GM10248 (cell line): ENCODE results near the gene CD6.

Experiments
- CTCF ChIA-PET: fragments of 300-600 bp; sonication (Branson Sonifier 250); formaldehyde crosslinking; extraction: SDS; loops from one replicate; lab custom pipeline; 2021; ENCODE audit warnings: antibody characterized with exemption; lab: Yijun Ruan, JAX
- POLR2A ChIA-PET: fragments of 350-650 bp; sonication (Branson Sonifier 250); formaldehyde crosslinking; extraction: SDS; loops from one replicate; lab custom pipeline; 2020; ENCODE audit warnings: antibody characterized with exemption; lab: Yijun Ruan, JAX
- DNase-seq: peaks from one replicate; pipeline ENCODE4 v3.0.0; 2012; ENCODE audit errors: extremely low spot score
- TF ChIP-seq, protein P1 (sequence below): IDR thresholded peaks from 2 replicates; pipeline ENCODE4 v1.5.1; 2012; ENCODE audit warnings: mild to moderate bottlenecking, low read depth; ENCODE audit errors: extremely low read depth, missing control alignments, control extremely low read depth

CD6 gene

DNA sequence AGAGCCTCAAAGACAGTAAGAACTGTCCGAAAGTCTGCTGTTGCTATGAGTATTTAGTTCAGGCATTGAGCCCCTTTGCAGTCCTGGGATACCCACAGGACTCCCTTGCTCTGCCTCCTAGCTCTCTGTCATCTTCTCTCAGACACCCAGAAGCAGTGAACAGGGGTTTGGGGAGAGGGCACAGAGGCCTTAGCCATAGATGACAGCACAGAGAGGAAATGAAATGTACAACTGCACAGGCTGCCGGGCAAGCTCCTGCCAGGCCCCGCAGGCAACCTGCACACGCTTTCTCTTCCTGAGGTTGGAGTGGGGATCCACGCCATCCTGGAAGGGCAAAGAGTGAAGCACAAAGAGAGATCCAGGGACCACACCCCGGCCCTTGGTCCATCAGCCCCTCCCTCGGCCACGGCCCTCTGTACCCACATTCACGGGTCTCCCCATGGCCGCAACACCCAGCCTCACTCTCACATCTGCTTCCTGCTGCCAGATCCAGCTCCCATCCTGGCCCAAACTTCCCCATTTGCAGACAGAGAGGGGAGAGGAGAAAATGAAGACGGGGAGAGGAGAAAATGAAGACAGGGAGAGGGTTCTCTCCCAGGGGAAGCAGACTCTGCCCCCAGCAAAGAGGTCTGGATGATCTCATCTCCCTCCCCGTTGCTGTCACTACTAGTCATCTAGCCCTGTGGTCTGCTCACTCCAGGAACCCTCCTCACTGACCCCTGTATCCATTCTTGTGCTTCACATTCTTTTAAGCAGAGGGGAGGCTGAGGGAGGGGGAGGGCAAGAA, 40.7 kb downstream of the CD6 start:
- TF ChIP-seq, protein P1, sequence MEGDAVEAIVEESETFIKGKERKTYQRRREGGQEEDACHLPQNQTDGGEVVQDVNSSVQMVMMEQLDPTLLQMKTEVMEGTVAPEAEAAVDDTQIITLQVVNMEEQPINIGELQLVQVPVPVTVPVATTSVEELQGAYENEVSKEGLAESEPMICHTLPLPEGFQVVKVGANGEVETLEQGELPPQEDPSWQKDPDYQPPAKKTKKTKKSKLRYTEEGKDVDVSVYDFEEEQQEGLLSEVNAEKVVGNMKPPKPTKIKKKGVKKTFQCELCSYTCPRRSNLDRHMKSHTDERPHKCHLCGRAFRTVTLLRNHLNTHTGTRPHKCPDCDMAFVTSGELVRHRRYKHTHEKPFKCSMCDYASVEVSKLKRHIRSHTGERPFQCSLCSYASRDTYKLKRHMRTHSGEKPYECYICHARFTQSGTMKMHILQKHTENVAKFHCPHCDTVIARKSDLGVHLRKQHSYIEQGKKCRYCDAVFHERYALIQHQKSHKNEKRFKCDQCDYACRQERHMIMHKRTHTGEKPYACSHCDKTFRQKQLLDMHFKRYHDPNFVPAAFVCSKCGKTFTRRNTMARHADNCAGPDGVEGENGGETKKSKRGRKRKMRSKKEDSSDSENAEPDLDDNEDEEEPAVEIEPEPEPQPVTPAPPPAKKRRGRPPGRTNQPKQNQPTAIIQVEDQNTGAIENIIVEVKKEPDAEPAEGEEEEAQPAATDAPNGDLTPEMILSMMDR, result no peak
- POLR2A ChIA-PET, result no interaction called here
- no peak for DNase-seq
- CTCF ChIA-PET, result interaction anchor here (1.5 to 1.7 kb wide), 2 partner anchors 11 to 42 kb away, joined by 4 to 5 read pairs; no protein-coding TSS in a partner anchor

DNA sequence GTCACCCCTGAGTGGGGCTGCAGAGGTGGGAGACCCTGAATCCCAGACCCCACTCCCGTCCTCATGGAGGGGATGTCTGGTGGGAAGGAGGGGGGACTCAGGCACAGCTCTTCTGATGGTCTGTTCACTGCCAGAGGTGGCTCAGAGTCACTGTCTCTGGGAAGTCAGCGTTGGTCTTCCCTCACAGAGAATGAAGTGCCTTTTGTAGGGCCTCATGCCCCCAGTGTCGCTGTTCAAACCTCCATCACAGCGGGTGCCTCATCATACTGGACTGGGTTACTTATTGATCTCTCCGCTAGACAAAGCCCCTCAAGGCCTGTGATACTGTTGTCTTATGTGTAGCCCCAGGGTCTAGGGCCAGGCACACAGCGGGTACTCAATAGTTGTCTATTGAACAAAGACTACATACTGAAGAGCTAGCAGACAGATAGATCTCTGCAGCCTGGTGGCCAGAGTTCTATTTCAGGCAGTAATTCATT, 41.3 kb downstream of the CD6 start:
- TF ChIP-seq, protein P1, result no peak
- no peak for DNase-seq
- ChIA-PET CTCF (interaction anchor here (1.1 kb wide), 1 partner anchor 11 kb away, joined by 4 read pairs; no protein-coding TSS in a partner anchor), POLR2A (no interaction called here)

DNA sequence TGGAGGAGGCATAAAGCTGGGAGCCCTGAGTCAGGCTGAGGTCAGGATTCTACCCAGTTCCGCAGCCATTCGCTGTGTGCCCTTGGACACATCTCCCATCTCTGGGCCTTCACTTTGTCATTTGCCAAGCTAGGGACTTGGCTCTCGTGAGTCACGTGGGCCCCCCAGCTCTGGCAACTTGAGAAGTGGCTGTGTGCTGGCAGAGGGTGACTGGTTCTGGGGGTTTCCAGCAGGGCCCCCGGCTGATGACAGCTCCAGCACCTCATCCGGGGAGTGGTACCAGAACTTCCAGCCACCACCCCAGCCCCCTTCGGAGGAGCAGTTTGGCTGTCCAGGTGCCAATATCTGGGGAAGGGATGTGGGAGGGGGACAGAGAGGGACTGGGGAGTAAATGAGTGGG, 46.6 kb downstream of the CD6 start:
- no peak for DNase-seq
- TF ChIP-seq, protein P1, result no peak
- POLR2A ChIA-PET, result no interaction called here
- CTCF ChIA-PET, result interaction anchor here (1.0 to 1.4 kb wide), 2 partner anchors 35 to 52 kb away, joined by 3 to 4 read pairs; no protein-coding TSS in a partner anchor

DNA sequence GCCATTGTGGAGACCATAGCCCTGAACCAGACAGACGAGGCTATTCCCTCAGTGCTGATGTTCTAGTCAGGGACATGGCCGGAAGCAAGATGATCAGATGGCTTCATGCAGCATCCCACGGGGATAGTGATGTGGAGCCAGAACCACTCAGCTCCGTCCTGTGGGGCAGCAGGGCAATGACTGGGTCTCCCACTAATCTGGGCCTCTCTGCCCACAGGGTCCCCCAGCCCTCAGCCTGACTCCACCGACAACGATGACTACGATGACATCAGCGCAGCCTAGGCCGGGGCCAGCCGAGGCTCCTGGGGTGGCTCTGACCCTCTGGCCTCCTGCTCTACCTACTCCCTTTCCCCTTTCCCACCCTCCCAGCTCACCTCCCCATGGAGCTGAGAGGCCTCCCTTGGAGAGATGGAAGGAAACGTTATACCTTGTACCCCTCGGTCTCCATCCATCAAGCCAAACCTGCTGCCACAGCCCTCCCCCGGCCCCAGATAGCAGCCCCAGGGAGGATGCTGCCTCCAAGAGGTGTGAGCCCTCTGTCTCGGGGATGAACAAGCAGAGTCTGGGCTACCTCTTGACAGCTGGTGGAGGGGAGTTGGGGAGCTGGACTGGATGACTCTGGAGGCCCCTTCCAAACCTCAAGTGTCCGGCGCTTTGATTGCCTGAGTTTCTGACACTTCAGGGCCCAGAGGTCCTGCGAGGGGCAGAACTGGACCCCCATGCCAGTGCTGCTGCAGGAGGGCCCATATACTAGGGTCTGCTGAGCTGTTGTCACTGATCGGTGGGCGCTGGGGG, 47.8 kb downstream of the CD6 start:
- ChIA-PET CTCF (interaction anchor here (0.8 to 1.4 kb wide), 3 partner anchors 13 to 50 kb away, joined by 3 to 4 read pairs (median 3); no protein-coding TSS in a partner anchor), POLR2A (no interaction called here)
- no peak for DNase-seq
- TF ChIP-seq, protein P1, result no peak

DNA sequence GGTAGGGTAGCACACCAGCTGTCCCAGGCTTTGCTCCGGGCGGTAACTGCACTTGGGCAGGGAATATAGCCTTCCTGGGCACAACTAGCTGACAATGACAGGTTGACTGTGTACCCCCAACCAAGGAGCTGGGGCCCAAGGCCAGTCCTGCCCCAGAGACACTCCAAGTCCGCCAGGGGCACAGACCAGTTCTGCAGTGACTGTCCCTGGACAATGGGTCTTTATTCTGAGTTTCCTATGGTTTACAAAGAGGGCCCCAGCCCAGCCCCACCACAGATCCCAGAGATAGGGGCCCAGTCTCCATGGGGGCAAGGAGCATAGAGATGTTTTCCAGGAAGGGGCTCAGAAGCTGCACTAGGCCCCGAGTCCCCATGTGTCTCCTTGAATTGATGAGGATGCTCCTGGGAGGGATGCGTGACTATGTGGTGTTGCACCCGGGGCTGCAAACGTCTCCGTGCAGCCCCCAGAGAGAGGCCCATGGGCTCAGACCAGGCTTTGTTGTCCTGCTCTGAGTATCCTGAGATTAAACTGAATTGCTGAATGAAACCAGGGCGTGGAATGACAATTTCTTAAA, 48.4 kb downstream of the CD6 start:
- no peak for DNase-seq
- TF ChIP-seq, protein P1, result no peak
- CTCF ChIA-PET, result interaction anchor here (1.3 kb wide), 1 partner anchor 50 kb away, joined by 3 read pairs; no protein-coding TSS in a partner anchor
- POLR2A ChIA-PET, result no interaction called here
